GM12875 (cell line): ENCODE measurements around the gene TSSK6.

Experiments used
- H3K4me3 ChIP-seq: one replicate; pipeline ENCODE4 v1.5.1; 2011; ENCODE audit warnings: low read depth, low read length, control low read depth
- CTCF ChIP-seq: IDR thresholded peaks from 2 replicates; pipeline ENCODE4 v1.5.1; 2011; ENCODE audit warnings: low read depth, mild to moderate bottlenecking, control low read depth, inconsistent platforms, low read length, moderate library complexity, borderline replicate concordance; ENCODE audit not compliant: insufficient read depth

The TSSK6 gene

GRCh38 chr19:19485161-19485997 is 30.0 kb downstream of the TSSK6 start:
- no peak overlapping the region for H3K4me3 ChIP-seq
- no peak for TF ChIP-seq CTCF

- no peak overlapping the region for H3K4me3 ChIP-seq
- TF ChIP-seq CTCF, result no peak
Observed at GRCh38 chr19:19482809-19483596, 32.3 kb downstream of the TSSK6 start.

GRCh38 chr19:19480688-19481087 is 34.7 kb downstream of the TSSK6 start:
- TF ChIP-seq CTCF, result no peak
- H3K4me3 ChIP-seq, result no peak overlapping the region

- H3K4me3 ChIP-seq, result no peak overlapping the region
- no peak for TF ChIP-seq CTCF
Observed at GRCh38 chr19:19477705-19478383, 37.5 kb downstream of the TSSK6 start.

- no peak overlapping the region for H3K4me3 ChIP-seq
- TF ChIP-seq CTCF, result peak; percentile 20; the same call in 1 of the 2 replicates
Observed at GRCh38 chr19:19475849-19476828, 39.2 kb downstream of the TSSK6 start.
